ENCODE results near the gene FAM107A. TPM values are rescaled to one million over a fixed set of nuclear protein-coding genes. Genes with fewer than 3 reads are reported as not detected.

FAM107A gene
- total and polyA plus RNA-seq, 9 of the 15 experiments (the other 6 are each of a cell fraction or from before 2014, with no cell fraction given), result 0.07 TPM; not detected in 8

GRCh38 chr3:58522759-58523425 is 54.3 kb downstream of the FAM107A start (continued):
- TF ChIP-seq, protein P1, sequence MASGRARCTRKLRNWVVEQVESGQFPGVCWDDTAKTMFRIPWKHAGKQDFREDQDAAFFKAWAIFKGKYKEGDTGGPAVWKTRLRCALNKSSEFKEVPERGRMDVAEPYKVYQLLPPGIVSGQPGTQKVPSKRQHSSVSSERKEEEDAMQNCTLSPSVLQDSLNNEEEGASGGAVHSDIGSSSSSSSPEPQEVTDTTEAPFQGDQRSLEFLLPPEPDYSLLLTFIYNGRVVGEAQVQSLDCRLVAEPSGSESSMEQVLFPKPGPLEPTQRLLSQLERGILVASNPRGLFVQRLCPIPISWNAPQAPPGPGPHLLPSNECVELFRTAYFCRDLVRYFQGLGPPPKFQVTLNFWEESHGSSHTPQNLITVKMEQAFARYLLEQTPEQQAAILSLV (tag; IDR thresholded peaks at IDR 0.05), result 0 out of 2 replicates have a peak, but pooled peaks have one; percentile 11
- TF ChIP-seq HSF4 (CRISPR knock-in tag; IDR thresholded peaks at IDR 0.05; ENCODE audit: borderline replicate concordance) (no peak), EP300 (IDR thresholded peaks at IDR 0.05; ENCODE audit: low read length) (no peak; the same call in 1 of the 2 replicates), FOXJ2 (tag; IDR thresholded peaks at IDR 0.05) (no peak), LCOR (CRISPR knock-in tag; IDR thresholded peaks at IDR 0.05) (no peak), MCM3 (IDR thresholded peaks at IDR 0.05) (no peak), ZNF436 (CRISPR knock-in tag; IDR thresholded peaks at IDR 0.05) (no peak), ZNF395 (CRISPR knock-in tag; IDR thresholded peaks at IDR 0.05) (no peak), STAT5A (IDR thresholded peaks at IDR 0.05; ENCODE audit: borderline replicate concordance, low read length) (no peak), SMAD3 (CRISPR knock-in tag; conservative IDR thresholded peaks at IDR 0.05) (no peak), ARHGAP35 (IDR thresholded peaks at IDR 0.05; ENCODE audit: partially characterized antibody) (no peak), THAP12 (CRISPR knock-in tag; IDR thresholded peaks at IDR 0.05) (no peak), PRDM10 (IDR thresholded peaks at IDR 0.05; ENCODE audit: partially characterized antibody) (no peak)
- TF ChIP-seq, protein P2, sequence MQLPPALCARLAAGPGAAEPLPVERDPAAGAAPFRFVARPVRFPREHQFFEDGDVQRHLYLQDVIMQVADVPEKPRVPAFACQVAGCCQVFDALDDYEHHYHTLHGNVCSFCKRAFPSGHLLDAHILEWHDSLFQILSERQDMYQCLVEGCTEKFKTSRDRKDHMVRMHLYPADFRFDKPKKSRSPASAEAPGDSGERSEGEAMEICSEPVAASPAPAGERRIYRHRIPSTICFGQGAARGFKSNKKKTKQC (CRISPR knock-in tag; IDR thresholded peaks at IDR 0.05), result no peak
- TF ChIP-seq, protein P3, sequence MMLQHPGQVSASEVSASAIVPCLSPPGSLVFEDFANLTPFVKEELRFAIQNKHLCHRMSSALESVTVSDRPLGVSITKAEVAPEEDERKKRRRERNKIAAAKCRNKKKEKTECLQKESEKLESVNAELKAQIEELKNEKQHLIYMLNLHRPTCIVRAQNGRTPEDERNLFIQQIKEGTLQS (IDR thresholded peaks at IDR 0.05), result peak; percentile 10; the same call in 1 of the 2 replicates
- TF ChIP-seq, protein P3 (CRISPR knock-in tag; conservative IDR thresholded peaks at IDR 0.05), result no peak
